KMS-11 (cell line): ENCODE results near the gene RAB38.

Experiments
- H2AFZ ChIP-seq: fragments of 200-600 bp; sonication (generic); 2 replicates; pipeline ENCODE4 v1.6.1; 2016; ENCODE audit warnings: antibody characterized with exemption, mixed run types, low read depth
- H3K27ac ChIP-seq: fragments of 200-600 bp; sonication (generic); 2 replicates; pipeline ENCODE4 v1.6.1; 2016; ENCODE audit warnings: mild to moderate bottlenecking, mixed run types
- H3K27me3 ChIP-seq: fragments of 200-600 bp; sonication (generic); 2 replicates; pipeline ENCODE4 v1.6.1; 2017; ENCODE audit warnings: mild to moderate bottlenecking, low read depth, mixed run types, moderate library complexity; ENCODE audit not compliant: insufficient read depth
- H3K36me3 ChIP-seq: fragments of 200-600 bp; sonication (generic); 2 replicates; pipeline ENCODE4 v1.6.1; 2017; ENCODE audit warnings: mild to moderate bottlenecking, mixed run types; ENCODE audit not compliant: insufficient read depth
- H3K4me1 ChIP-seq: fragments of 200-600 bp; sonication (generic); 2 replicates; pipeline ENCODE4 v1.6.1; 2016; ENCODE audit warnings: mild to moderate bottlenecking, low read depth, mixed run types; ENCODE audit not compliant: poor library complexity, severe bottlenecking
- H3K4me2 ChIP-seq: fragments of 200-600 bp; sonication (generic); 2 replicates; pipeline ENCODE4 v1.7.0; 2016; ENCODE audit warnings: mild to moderate bottlenecking, mixed run types
- H3K4me3 ChIP-seq: fragments of 200-600 bp; sonication (generic); IDR thresholded peaks from 2 replicates; pipeline ENCODE4 v1.6.1; 2017; ENCODE audit warnings: low read depth, low read length, mixed read lengths; ENCODE audit not compliant: insufficient read depth
- H3K79me2 ChIP-seq: fragments of 200-600 bp; sonication (generic); 2 replicates; pipeline ENCODE4 v1.6.1; 2016; ENCODE audit warnings: low read depth, mixed run types; ENCODE audit not compliant: insufficient read depth
- H3K9ac ChIP-seq: fragments of 200-600 bp; sonication (generic); 2 replicates; pipeline ENCODE4 v1.6.1; 2016; ENCODE audit warnings: mild to moderate bottlenecking, mixed run types
- H4K20me1 ChIP-seq: fragments of 200-600 bp; sonication (generic); 2 replicates; pipeline ENCODE4 v1.6.1; 2016; ENCODE audit warnings: mild to moderate bottlenecking, mixed run types; ENCODE audit not compliant: insufficient read depth
- CTCF ChIP-seq: fragments of 200-600 bp; sonication (generic); conservative IDR thresholded peaks from 2 replicates; pipeline ENCODE4 v1.6.1; 2017; ENCODE audit warnings: low read depth, mild to moderate bottlenecking, antibody characterized with exemption, low read length, moderate library complexity, mixed read lengths

The RAB38 gene

GRCh38 chr11:88089134-88089533 is 86.1 kb downstream of the RAB38 start:
- Histone ChIP-seq H3K79me2 (no peaks in the 10 kb centered on the region), H3K4me1 (no peaks in the 10 kb centered on the region), H4K20me1 (no peaks in the 10 kb centered on the region), H3K4me3 (no peak overlapping the region), H3K9ac (no peak overlapping the region), H2AFZ (no peak overlapping the region), H3K36me3 (no peaks in the 10 kb centered on the region), H3K4me2 (no peak overlapping the region), H3K27ac (no peak overlapping the region), H3K27me3 (no peaks in the 10 kb centered on the region)
- no peak for TF ChIP-seq CTCF

- Histone ChIP-seq H3K9ac (no peak overlapping the region), H3K27me3 (no peaks in the 10 kb centered on the region), H3K79me2 (no peaks in the 10 kb centered on the region), H3K4me1 (no peaks in the 10 kb centered on the region), H3K4me2 (no peak overlapping the region), H4K20me1 (no peaks in the 10 kb centered on the region), H2AFZ (no peak overlapping the region), H3K27ac (no peak overlapping the region), H3K4me3 (no peak overlapping the region), H3K36me3 (no peaks in the 10 kb centered on the region)
- TF ChIP-seq CTCF: no peak
Observed at GRCh38 chr11:88087337-88087736, 87.9 kb downstream of the RAB38 start.

- Histone ChIP-seq H3K27me3 (no peaks in the 10 kb centered on the region), H3K79me2 (no peaks in the 10 kb centered on the region), H4K20me1 (no peaks in the 10 kb centered on the region), H3K36me3 (no peaks in the 10 kb centered on the region), H3K4me3 (no peak overlapping the region), H2AFZ (no peak overlapping the region), H3K4me1 (no peaks in the 10 kb centered on the region), H3K9ac (no peak overlapping the region), H3K27ac (no peak overlapping the region), H3K4me2 (no peak overlapping the region)
- no peak for TF ChIP-seq CTCF
Observed at GRCh38 chr11:88086297-88086696, 88.9 kb downstream of the RAB38 start.

DNA sequence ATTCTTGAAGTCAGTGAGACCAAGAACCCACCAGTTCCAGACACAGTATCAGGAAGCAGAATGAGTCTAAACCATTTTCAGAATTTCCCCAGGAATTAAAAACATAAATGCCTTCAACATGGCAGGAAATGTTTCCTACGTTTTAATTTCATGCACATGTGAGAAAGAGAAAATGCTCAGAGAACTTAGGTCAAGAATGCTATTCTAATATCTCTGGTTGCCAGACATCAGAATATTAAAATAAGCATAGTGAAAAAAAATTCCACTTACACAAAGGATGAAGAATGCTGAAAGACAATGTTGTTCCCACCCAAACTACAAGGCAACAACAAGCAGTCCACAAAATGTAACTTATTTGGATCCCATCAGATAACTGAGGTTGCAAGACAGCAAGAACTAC is 104.8 kb downstream of the RAB38 start:
- H3K4me1 ChIP-seq: no peaks in the 10 kb centered on the region
- no peaks in the 10 kb centered on the region for H3K36me3 ChIP-seq
- H3K4me3 ChIP-seq: no peak overlapping the region
- H3K27me3 ChIP-seq: no peaks in the 10 kb centered on the region
- no peak overlapping the region for H2AFZ ChIP-seq
- no peak overlapping the region for H3K9ac ChIP-seq
- TF ChIP-seq CTCF: no peak
- no peak overlapping the region for H3K27ac ChIP-seq
- no peaks in the 10 kb centered on the region for H4K20me1 ChIP-seq
- H3K79me2 ChIP-seq: no peaks in the 10 kb centered on the region
- H3K4me2 ChIP-seq: no peak overlapping the region
